DND-41 (cell line): ENCODE results near the gene PLSCR1.

Experiments
- ATAC-seq: fragments of 200-7000 bp; cut with Tn5 transposase; 3 replicates; pipeline ENCODE4 v1.9.1; 2021; ENCODE audit warnings: low read depth; ENCODE audit not compliant: insufficient read depth
- DNase-seq: peaks from one replicate; pipeline ENCODE4 v3.0.0-alpha.2; 2020
- H2AFZ ChIP-seq: 2 replicates; pipeline ENCODE4 v1.6.0; 2012; ENCODE audit warnings: low read depth, low read length
- H3K27ac ChIP-seq: 2 replicates; pipeline ENCODE4 v1.5.1; 2012; ENCODE audit warnings: low read length, inconsistent platforms
- H3K27me3 ChIP-seq: fragments of 200-600 bp; sonication (generic); 2 replicates; pipeline ENCODE4 v1.6.0; 2012; ENCODE audit warnings: low read length, mild to moderate bottlenecking, inconsistent platforms; ENCODE audit not compliant: insufficient read depth, poor library complexity
- H3K36me3 ChIP-seq: 2 replicates; pipeline ENCODE4 v1.5.1; 2012; ENCODE audit warnings: low read length, inconsistent platforms; ENCODE audit not compliant: insufficient read depth
- H3K4me1 ChIP-seq: 2 replicates; pipeline ENCODE4 v1.5.1; 2012; ENCODE audit warnings: mild to moderate bottlenecking, low read length; ENCODE audit not compliant: insufficient read depth
- H3K4me2 ChIP-seq: 2 replicates; pipeline ENCODE4 v1.6.0; 2012; ENCODE audit warnings: mild to moderate bottlenecking, moderate library complexity, low read length, inconsistent platforms; ENCODE audit not compliant: insufficient read depth
- H3K4me3 ChIP-seq, 2 experiments: fragments of 200-600 bp in 1 of 2; shearing (Covaris generic) in 1 of 2; 2 replicates each; pipeline ENCODE4 v1.5.1; 2012 to 2016; ENCODE audit warnings: inconsistent platforms in 2 of 2, low read length in 2 of 2, mild to moderate bottlenecking in 2 of 2, low read depth in 1 of 2, moderate library complexity in 1 of 2
- H3K79me2 ChIP-seq: 2 replicates; pipeline ENCODE4 v1.6.0; 2012; ENCODE audit warnings: low read length, inconsistent platforms; ENCODE audit not compliant: insufficient read depth
- H3K9ac ChIP-seq: 2 replicates; pipeline ENCODE4 v1.6.0; 2012; ENCODE audit warnings: low read depth, mild to moderate bottlenecking, inconsistent platforms, low read length, moderate library complexity
- H3K9me3 ChIP-seq: 2 replicates; pipeline ENCODE4 v1.5.1; 2012; ENCODE audit warnings: low read length, moderate library complexity, mild to moderate bottlenecking, inconsistent platforms; ENCODE audit not compliant: insufficient read depth, severe bottlenecking
- H4K20me1 ChIP-seq: 2 replicates; pipeline ENCODE4 v1.6.0; 2012; ENCODE audit warnings: low read length; ENCODE audit not compliant: insufficient read depth
- EZH2 ChIP-seq: IDR thresholded peaks from 3 replicates; pipeline ENCODE4 v1.6.1; 2012; ENCODE audit warnings: borderline replicate concordance, low read depth, mild to moderate bottlenecking, moderate library complexity, low read length, inconsistent platforms; ENCODE audit not compliant: severe bottlenecking
- TF ChIP-seq, protein P1 (sequence below): IDR thresholded peaks from 2 replicates; pipeline ENCODE4 v1.5.1; 2012; ENCODE audit warnings: borderline replicate concordance, low read length, moderate library complexity, mild to moderate bottlenecking; ENCODE audit not compliant: poor library complexity, severe bottlenecking; ENCODE audit errors: extremely low read depth

PLSCR1 gene

GRCh38 chr3:146465693-146466465 is 78.5 kb downstream of the PLSCR1 start:
- no peak overlapping the region for H2AFZ ChIP-seq
- no peak overlapping the region for H3K27ac ChIP-seq
- no peaks in the 10 kb centered on the region for H4K20me1 ChIP-seq
- H3K27me3 ChIP-seq: no peaks in the 10 kb centered on the region
- DNase-seq (no peak), ATAC-seq (peak; percentile 70; the same call in 2 of the 3 replicates)
- H3K9ac ChIP-seq: no peak overlapping the region
- H3K36me3 ChIP-seq: no peaks in the 10 kb centered on the region
- TF ChIP-seq, protein P1, sequence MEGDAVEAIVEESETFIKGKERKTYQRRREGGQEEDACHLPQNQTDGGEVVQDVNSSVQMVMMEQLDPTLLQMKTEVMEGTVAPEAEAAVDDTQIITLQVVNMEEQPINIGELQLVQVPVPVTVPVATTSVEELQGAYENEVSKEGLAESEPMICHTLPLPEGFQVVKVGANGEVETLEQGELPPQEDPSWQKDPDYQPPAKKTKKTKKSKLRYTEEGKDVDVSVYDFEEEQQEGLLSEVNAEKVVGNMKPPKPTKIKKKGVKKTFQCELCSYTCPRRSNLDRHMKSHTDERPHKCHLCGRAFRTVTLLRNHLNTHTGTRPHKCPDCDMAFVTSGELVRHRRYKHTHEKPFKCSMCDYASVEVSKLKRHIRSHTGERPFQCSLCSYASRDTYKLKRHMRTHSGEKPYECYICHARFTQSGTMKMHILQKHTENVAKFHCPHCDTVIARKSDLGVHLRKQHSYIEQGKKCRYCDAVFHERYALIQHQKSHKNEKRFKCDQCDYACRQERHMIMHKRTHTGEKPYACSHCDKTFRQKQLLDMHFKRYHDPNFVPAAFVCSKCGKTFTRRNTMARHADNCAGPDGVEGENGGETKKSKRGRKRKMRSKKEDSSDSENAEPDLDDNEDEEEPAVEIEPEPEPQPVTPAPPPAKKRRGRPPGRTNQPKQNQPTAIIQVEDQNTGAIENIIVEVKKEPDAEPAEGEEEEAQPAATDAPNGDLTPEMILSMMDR: no peak
- TF ChIP-seq EZH2: no peak
- H3K79me2 ChIP-seq: no peaks in the 10 kb centered on the region
- no peaks in the 10 kb centered on the region for H3K4me1 ChIP-seq
- H3K4me2 ChIP-seq: no peak overlapping the region
- no peak overlapping the region for H3K4me3 ChIP-seq
- H3K9me3 ChIP-seq: no peaks in the 10 kb centered on the region
